ENCODE measurements around the gene JAK1. TPM values are rescaled to one million over a fixed set of nuclear protein-coding genes. Genes with fewer than 3 reads are reported as not detected.
A peak's percentile ranks its signal among the peaks of the same experiment; 100 is the strongest.

JAK1 gene
- total RNA-seq, 1 experiment from 2014 or later, result 27.8 TPM

GRCh38 chr1:64928325-64928724 is 38.0 kb downstream of the JAK1 start:
- ChIA-PET POLR2A (no interaction called here), CTCF (no interaction called here)
- H3K4me3 Mint-ChIP-seq, result no peak overlapping the region
- H3K27ac Mint-ChIP-seq, result peak overlapping the region; percentile 89
- peaks cover 42% of the 10 kb centered on the region for H3K4me1 Mint-ChIP-seq
- H3K36me3 Mint-ChIP-seq, result peaks cover 4% of the 10 kb centered on the region; the same call in 1 of the 2 replicates
- no peaks in the 10 kb centered on the region for H3K27me3 Mint-ChIP-seq (ENCODE audit: low read depth)
- peaks cover 12% of the 10 kb centered on the region for H3K9me3 Mint-ChIP-seq
- TF ChIP-seq SMAD3 (CRISPR knock-in tag; IDR thresholded peaks at IDR 0.05; ENCODE audit: borderline replicate concordance) (no peak), SOX15 (CRISPR knock-in tag; IDR thresholded peaks at IDR 0.05) (no peak), CREM (CRISPR knock-in tag; IDR thresholded peaks at IDR 0.05) (no peak), SMAD4 (CRISPR knock-in tag; IDR thresholded peaks at IDR 0.05) (no peak), NFATC4 (CRISPR knock-in tag; IDR thresholded peaks at IDR 0.05) (no peak), IRF1 (CRISPR knock-in tag; IDR thresholded peaks at IDR 0.05) (no peak), PRDM15 (CRISPR knock-in tag; IDR thresholded peaks at IDR 0.05) (no peak), NFE2L1 (CRISPR knock-in tag; IDR thresholded peaks at IDR 0.05) (no peak), TEAD1 (CRISPR knock-in tag; IDR thresholded peaks at IDR 0.05) (no peak), TCF7 (CRISPR knock-in tag; IDR thresholded peaks at IDR 0.05; ENCODE audit: low read depth) (no peak), USF2 (CRISPR knock-in tag; IDR thresholded peaks at IDR 0.05) (no peak), MLX (CRISPR knock-in tag; IDR thresholded peaks at IDR 0.05) (no peak), ZNF532 (CRISPR knock-in tag; IDR thresholded peaks at IDR 0.05; ENCODE audit: borderline replicate concordance) (no peak), ZNF232 (CRISPR knock-in tag; IDR thresholded peaks at IDR 0.05) (no peak), CTCF (IDR thresholded peaks at IDR 0.05) (no peak), ZNF317 (CRISPR knock-in tag; IDR thresholded peaks at IDR 0.05; ENCODE audit: borderline replicate concordance, low read depth) (no peak), ATF2 (CRISPR knock-in tag; IDR thresholded peaks at IDR 0.05; ENCODE audit: borderline replicate concordance, low read depth) (no peak), HMGXB4 (CRISPR knock-in tag; IDR thresholded peaks at IDR 0.05) (no peak), NFYB (CRISPR knock-in tag; conservative IDR thresholded peaks at IDR 0.05; ENCODE audit: low read depth) (no peak)
- ATAC-seq, result peak; percentile 71
- DNase-seq (ENCODE audit: low spot score), result no peak

All from WTC11 (cell line).